GDM1 (cell line): Measurements from ENCODE around the gene UGCG.

ENCODE experiments used
- DNase-seq: peaks from one replicate; lab custom pipeline; 2025; lab: John Stamatoyannopoulos, UW

Gene UGCG

GRCh38 chr9:111984086-111984802 lies 87.6 kb downstream of the UGCG start:
- no peak for DNase-seq
